NCI-H187 (cell line): ENCODE measurements around the gene RPS6KC1.
"Not testable (repeated sequence)": the region's sequence is repeated elsewhere in the genome, so short reads cannot be mapped to it uniquely, and the experiment has no call there.

Source experiments
- DNase-seq, 2 experiments: peaks; one replicate each; lab custom pipeline; 2025; lab: John Stamatoyannopoulos, UW

Gene RPS6KC1

GRCh38 chr1:213054733-213055591, 3.9 kb downstream of the RPS6KC1 start:
- no peak for DNase-seq

GRCh38 chr1:213055767-213056166, 4.7 kb downstream of the RPS6KC1 start:
- no peak for DNase-seq

GRCh38 chr1:213057264-213058059, 6.4 kb downstream of the RPS6KC1 start:
- DNase-seq = no peak

- peak in 1 of 2 experiments; percentile 8 for DNase-seq
Measured at GRCh38 chr1:213060836-213061235, 9.8 kb downstream of the RPS6KC1 start.

- no peak for DNase-seq
Measured at GRCh38 chr1:213061263-213061662, 10.2 kb downstream of the RPS6KC1 start.

GRCh38 chr1:213065800-213066199, 14.8 kb downstream of the RPS6KC1 start:
- DNase-seq = no peak

GRCh38 chr1:213066363-213066762, 15.3 kb downstream of the RPS6KC1 start:
- DNase-seq = no peak

GRCh38 chr1:213067352-213067751, 16.3 kb downstream of the RPS6KC1 start:
- DNase-seq = no peak

- no peak for DNase-seq
Measured at GRCh38 chr1:213070406-213070805, 19.4 kb downstream of the RPS6KC1 start.

GRCh38 chr1:213075725-213076124, 24.7 kb downstream of the RPS6KC1 start:
- DNase-seq = no peak

- no peak for DNase-seq
Measured at GRCh38 chr1:213082420-213083111, 31.5 kb downstream of the RPS6KC1 start.

GRCh38 chr1:213083112-213083445, 32.0 kb downstream of the RPS6KC1 start:
- no peak for DNase-seq

GRCh38 chr1:213087911-213088310, 36.9 kb downstream of the RPS6KC1 start:
- DNase-seq = no peak

- DNase-seq = no peak
Measured at GRCh38 chr1:213089924-213090677, 39.1 kb downstream of the RPS6KC1 start.

- no peak for DNase-seq
Measured at GRCh38 chr1:213094446-213094845, 43.4 kb downstream of the RPS6KC1 start.

- DNase-seq = no peak
Measured at GRCh38 chr1:213095467-213095866, 44.4 kb downstream of the RPS6KC1 start.

- DNase-seq = no peak
Measured at GRCh38 chr1:213099682-213100399, 48.8 kb downstream of the RPS6KC1 start.

- not testable (repeated sequence) for DNase-seq
Measured at GRCh38 chr1:213100565-213100964, 49.5 kb downstream of the RPS6KC1 start.

- DNase-seq = no peak
Measured at GRCh38 chr1:213103377-213104306, 52.6 kb downstream of the RPS6KC1 start.

GRCh38 chr1:213104604-213105003, 53.6 kb downstream of the RPS6KC1 start:
- no peak for DNase-seq
